Vagina (tissue), 2 donors: ENCODE data around the gene SERPINC1. TPM values are rescaled to one million over a fixed set of nuclear protein-coding genes. Genes with fewer than 3 reads are reported as not detected.
"Not testable (repeated sequence)": the region's sequence is repeated elsewhere in the genome, so short reads cannot be mapped to it uniquely, and the experiment has no call there.

Experiments used
- DNase-seq, 2 donors: peaks; one replicate each; pipeline ENCODE4 v3.0.0-alpha.2; 2017; ENCODE audit errors: extremely low spot score in 2 of 2
- H3K27ac ChIP-seq: fragments of 200-600 bp; sonication (generic); one replicate; pipeline ENCODE4 v1.5.1; 2019
- H3K27me3 ChIP-seq: fragments of 200-600 bp; sonication (generic); one replicate; pipeline ENCODE4 v1.5.1; 2019
- H3K36me3 ChIP-seq, 2 donors: fragments of 200-600 bp; sonication (generic); one replicate each; pipeline ENCODE4 v1.5.1; 2017 to 2019
- H3K4me1 ChIP-seq: fragments of 200-600 bp; sonication (generic); one replicate; pipeline ENCODE4 v1.5.1; 2019
- H3K4me3 ChIP-seq, 2 donors: fragments of 200-600 bp; sonication (generic); 1 replicate in 1 of 2; 2 replicates in 1 of 2; pipeline ENCODE4 v1.5.1; 2016 to 2019
- H3K9me3 ChIP-seq: fragments of 200-600 bp; sonication (generic); one replicate; pipeline ENCODE4 v1.5.1; 2019
- CTCF ChIP-seq, 3 experiments: fragments of 450-650 bp in 2 of 3; fragments of 200-600 bp in 1 of 3; sonication (generic) in 1 of 3; IDR thresholded peaks; one replicate each; pipeline ENCODE4 v1.5.1; 2017 to 2019; ENCODE audit warnings: antibody characterized with exemption in 3 of 3, mild to moderate bottlenecking in 2 of 3, moderate library complexity in 2 of 3
- POLR2A ChIP-seq, 2 donors: fragments of 450-650 bp; IDR thresholded peaks; one replicate each; pipeline ENCODE4 v1.6.1; 2017; ENCODE audit warnings: antibody characterized with exemption in 2 of 2, mild to moderate bottlenecking in 2 of 2, moderate library complexity in 2 of 2
- POLR2AphosphoS5 ChIP-seq, 2 donors: sonication (generic); formaldehyde crosslinking; IDR thresholded peaks; one replicate each; pipeline ENCODE4 v1.9.0; 2017; ENCODE audit warnings: antibody characterized with exemption in 2 of 2, mild to moderate bottlenecking in 2 of 2, low read depth in 1 of 2; ENCODE audit not compliant: insufficient read depth in 1 of 2
- intact Hi-C: fragments of 100-400 bp; cut with DNase I; formaldehyde crosslinking; loops from one replicate; pipeline ENCODE4 v1.15.1; 2023
- total RNA-seq: library from RNA; depleted of rRNA; stranded (reverse); fragments of >200 nt; gene quantifications from one replicate; pipeline ENCODE4 v1.2.3, GENCODE V29; 2016

Gene SERPINC1
- total RNA-seq, 1 donor from 2014 or later = not detected

- Histone ChIP-seq H3K4me1 (no peaks in the 10 kb centered on the region), H3K4me3 (no peak overlapping the region), H3K36me3 (peaks cover 11 to 75% of the 10 kb centered on the region in 2 donors), H3K27me3 (no peaks in the 10 kb centered on the region), H3K9me3 (no peaks in the 10 kb centered on the region), H3K27ac (no peak overlapping the region)
- intact Hi-C loops = no loop called here
- no peak for TF ChIP-seq POLR2AphosphoS5 (IDR thresholded peaks at IDR 0.05; ENCODE audit: insufficient read depth in 1 of 2, low read depth in 1 of 2)
- no peak for TF ChIP-seq POLR2A (IDR thresholded peaks at IDR 0.05)
- TF ChIP-seq CTCF (IDR thresholded peaks at IDR 0.05) = no peak
- no peak for DNase-seq
Observed at GRCh38 chr1:173948594-173948993, 31.5 kb upstream of the SERPINC1 start.

- TF ChIP-seq CTCF (IDR thresholded peaks at IDR 0.05) = no peak
- no peak for TF ChIP-seq POLR2A (IDR thresholded peaks at IDR 0.05)
- TF ChIP-seq POLR2AphosphoS5 (IDR thresholded peaks at IDR 0.05; ENCODE audit: insufficient read depth in 1 of 2, low read depth in 1 of 2) = no peak
- Histone ChIP-seq H3K27ac (no peak overlapping the region), H3K4me3 (no peak overlapping the region), H3K4me1 (no peaks in the 10 kb centered on the region), H3K36me3 (peaks cover 5 to 82% of the 10 kb centered on the region in 2 donors), H3K27me3 (no peaks in the 10 kb centered on the region), H3K9me3 (no peaks in the 10 kb centered on the region)
- DNase-seq = no peak
- intact Hi-C loops = no loop called here
Observed at GRCh38 chr1:173946380-173946921, 29.3 kb upstream of the SERPINC1 start.

GRCh38 chr1:173937062-173937461 lies 19.9 kb upstream of the SERPINC1 start:
- H3K9me3 ChIP-seq = no peaks in the 10 kb centered on the region
- DNase-seq = no peak
- intact Hi-C loops = no loop called here
- peaks cover 6 to 33% of the 10 kb centered on the region in 2 donors for H3K36me3 ChIP-seq
- TF ChIP-seq POLR2AphosphoS5 (IDR thresholded peaks at IDR 0.05; ENCODE audit: insufficient read depth in 1 of 2, low read depth in 1 of 2) (no peak), CTCF (IDR thresholded peaks at IDR 0.05) (no peak)
- no peaks in the 10 kb centered on the region for H3K4me1 ChIP-seq
- no peak overlapping the region for H3K27ac ChIP-seq
- no peak overlapping the region for H3K4me3 ChIP-seq
- H3K27me3 ChIP-seq = no peaks in the 10 kb centered on the region

GRCh38 chr1:173934440-173934839 lies 17.3 kb upstream of the SERPINC1 start:
- H3K4me1 ChIP-seq = no peaks in the 10 kb centered on the region
- H3K27ac ChIP-seq = no peak overlapping the region
- intact Hi-C loops = no loop called here
- no peaks in the 10 kb centered on the region for H3K9me3 ChIP-seq
- TF ChIP-seq CTCF (IDR thresholded peaks at IDR 0.05) (no peak), POLR2AphosphoS5 (IDR thresholded peaks at IDR 0.05; ENCODE audit: insufficient read depth in 1 of 2, low read depth in 1 of 2) (no peak), POLR2A (IDR thresholded peaks at IDR 0.05) (no peak)
- DNase-seq = no peak
- H3K27me3 ChIP-seq = no peaks in the 10 kb centered on the region
- no peak overlapping the region for H3K4me3 ChIP-seq
- peaks cover 0 to 11% of the 10 kb centered on the region in 2 donors for H3K36me3 ChIP-seq

GRCh38 chr1:173930541-173930940 lies 13.4 kb upstream of the SERPINC1 start:
- H3K4me3 ChIP-seq, H3K27me3 ChIP-seq, H3K9me3 ChIP-seq, DNase-seq, H3K4me1 ChIP-seq, intact Hi-C loops, H3K27ac ChIP-seq, H3K36me3 ChIP-seq: not testable (repeated sequence)
